Activated T-helper 1 cell treated with Interleukin-2 at 50 U/mL for 16 hours (primary cell): ENCODE measurements around the gene ERAP2.
"Not testable (repeated sequence)": the region's sequence is repeated elsewhere in the genome, so short reads cannot be mapped to it uniquely, and the experiment has no call there.

ENCODE experiments used
- DNase-seq: peaks from one replicate; pipeline ENCODE4 v3.0.0-alpha.2; 2020; ENCODE audit warnings: low read depth

Gene ERAP2

DNA sequence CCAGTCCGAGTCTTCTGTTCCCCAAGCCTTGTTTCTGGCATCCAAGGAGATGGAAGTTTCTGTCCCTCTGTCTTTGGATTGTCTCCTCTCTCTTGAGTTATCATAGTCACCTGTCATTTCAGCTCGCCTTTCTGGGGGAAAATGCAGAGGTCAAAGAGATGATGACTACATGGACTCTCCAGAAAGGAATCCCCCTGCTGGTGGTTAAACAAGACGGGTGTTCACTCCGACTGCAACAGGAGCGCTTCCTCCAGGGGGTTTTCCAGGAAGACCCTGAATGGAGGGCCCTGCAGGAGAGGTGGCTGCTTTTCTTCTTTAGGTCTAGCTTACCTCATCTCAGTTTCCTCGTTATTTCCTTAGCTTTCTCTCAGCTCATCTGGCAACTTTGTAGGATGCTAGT is 25.1 kb downstream of the ERAP2 start:
- no peak for DNase-seq

- DNase-seq, result no peak
Measured at GRCh38 chr5:96901841-96902240, 25.5 kb downstream of the ERAP2 start.

GRCh38 chr5:96902876-96903275 is 26.6 kb downstream of the ERAP2 start:
- DNase-seq, result no peak

DNA sequence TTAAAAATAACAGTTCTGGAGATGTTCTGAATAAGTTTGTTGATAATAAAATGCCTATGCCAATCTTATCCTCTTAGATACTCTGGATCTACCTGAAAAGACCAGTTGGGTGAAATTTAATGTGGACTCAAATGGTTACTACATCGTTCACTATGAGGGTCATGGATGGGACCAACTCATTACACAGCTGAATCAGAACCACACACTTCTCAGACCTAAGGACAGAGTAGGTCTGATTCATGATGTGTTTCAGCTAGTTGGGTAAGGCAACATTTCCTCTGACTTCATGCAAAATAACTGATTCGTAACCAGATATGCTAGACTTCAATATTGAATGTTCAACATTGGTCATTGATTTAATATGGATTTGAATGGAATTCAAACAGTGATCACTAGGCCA is 27.0 kb downstream of the ERAP2 start:
- no peak for DNase-seq

GRCh38 chr5:96904054-96904931 is 28.0 kb downstream of the ERAP2 start:
- no peak for DNase-seq

- no peak for DNase-seq
Measured at GRCh38 chr5:96905864-96906263, 29.6 kb downstream of the ERAP2 start.

GRCh38 chr5:96909003-96909402 is 32.7 kb downstream of the ERAP2 start:
- DNase-seq, result no peak

- no peak for DNase-seq
Measured at GRCh38 chr5:96909435-96909834, 33.1 kb downstream of the ERAP2 start.

DNA sequence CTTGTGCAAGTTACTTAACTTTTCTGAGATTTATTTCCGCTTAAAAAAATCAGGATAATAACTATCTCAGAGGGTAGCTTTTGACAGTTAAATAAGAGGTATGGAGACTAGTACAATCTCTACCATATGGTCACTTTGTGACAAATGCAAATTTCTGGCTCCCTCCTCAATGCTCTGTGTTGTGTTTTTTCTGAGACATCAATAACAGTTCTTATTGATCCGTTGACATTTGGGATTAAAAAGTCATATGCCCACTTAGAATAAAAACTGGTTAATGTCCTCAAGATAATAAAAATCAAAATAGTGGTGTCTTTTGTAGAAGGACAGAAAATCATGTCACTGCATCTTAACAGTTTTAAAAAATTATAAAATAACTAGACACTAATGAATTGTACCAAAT is 34.8 kb downstream of the ERAP2 start:
- no peak for DNase-seq

DNA sequence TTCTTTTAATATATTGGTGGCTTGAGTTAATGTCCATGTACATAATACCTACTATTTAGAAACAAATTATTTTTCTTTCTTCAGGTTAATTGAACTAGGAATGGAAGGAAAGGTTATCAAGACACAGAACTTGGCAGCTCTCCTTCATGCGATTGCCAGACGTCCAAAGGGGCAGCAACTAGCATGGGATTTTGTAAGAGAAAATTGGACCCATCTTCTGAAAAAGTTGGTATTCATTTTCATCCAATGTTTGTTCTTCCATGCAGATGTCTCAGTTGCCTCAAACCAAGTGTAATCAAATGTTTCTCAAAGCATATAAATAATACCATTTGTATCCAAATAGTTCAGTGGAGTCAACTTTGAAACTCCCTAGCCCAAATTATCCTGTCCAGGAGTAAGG is 36.9 kb downstream of the ERAP2 start:
- no peak for DNase-seq

DNA sequence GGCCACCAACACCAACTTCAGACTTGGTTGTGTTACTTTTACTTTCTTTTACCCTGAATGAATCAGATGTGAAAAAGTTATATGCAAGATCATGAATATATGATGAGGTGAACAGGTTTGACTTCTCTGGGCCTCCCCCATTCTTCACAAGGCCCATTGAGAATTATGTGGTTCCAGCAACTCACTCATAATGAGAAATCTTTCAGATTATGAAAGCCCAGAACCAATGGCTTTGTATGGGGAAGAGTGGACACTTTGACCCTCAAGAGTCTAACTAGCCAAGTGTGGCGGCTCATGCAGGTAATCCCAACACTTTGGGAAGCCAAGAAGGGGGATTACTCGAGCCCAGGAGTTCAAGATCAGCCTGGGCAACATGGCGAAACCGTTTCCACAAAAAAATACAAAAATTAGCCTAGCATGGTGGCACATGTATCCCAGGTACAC is 43.5 kb downstream of the ERAP2 start:
- DNase-seq, result no peak

DNA sequence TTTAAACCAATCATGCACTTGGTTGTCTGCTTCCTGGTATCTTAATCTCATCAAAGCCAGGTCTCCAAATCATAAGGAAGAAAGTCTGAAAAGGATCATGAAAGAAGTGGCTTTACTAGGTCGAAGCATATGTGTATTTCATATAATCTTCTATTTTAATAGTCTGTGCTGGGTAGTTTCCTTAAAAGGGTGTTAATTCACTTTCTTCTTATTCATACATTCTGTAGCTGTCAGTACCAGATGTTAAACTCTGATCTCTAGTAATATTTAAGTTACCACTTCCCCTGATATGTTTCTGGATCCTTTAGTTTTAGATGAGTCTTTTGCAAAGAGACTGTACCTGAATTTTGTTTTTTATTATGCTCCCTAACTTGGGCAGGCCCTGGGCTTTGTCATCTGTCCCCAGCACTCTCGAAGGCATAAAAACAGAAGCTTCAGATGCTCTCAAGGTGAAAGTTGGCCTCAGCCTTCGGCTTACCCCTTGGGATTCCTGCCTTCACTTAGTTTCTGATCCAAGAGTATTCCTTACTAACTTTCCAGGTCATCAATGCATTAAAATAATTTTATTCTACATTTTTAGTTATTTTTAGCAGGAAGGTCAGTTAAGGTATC is 44.5 kb downstream of the ERAP2 start:
- no peak for DNase-seq

- DNase-seq, result no peak
Measured at GRCh38 chr5:96922499-96923244, 46.4 kb downstream of the ERAP2 start.

GRCh38 chr5:96924016-96924443 is 47.7 kb downstream of the ERAP2 start:
- no peak for DNase-seq

GRCh38 chr5:96926276-96926675 is 50.0 kb downstream of the ERAP2 start:
- no peak for DNase-seq

DNA sequence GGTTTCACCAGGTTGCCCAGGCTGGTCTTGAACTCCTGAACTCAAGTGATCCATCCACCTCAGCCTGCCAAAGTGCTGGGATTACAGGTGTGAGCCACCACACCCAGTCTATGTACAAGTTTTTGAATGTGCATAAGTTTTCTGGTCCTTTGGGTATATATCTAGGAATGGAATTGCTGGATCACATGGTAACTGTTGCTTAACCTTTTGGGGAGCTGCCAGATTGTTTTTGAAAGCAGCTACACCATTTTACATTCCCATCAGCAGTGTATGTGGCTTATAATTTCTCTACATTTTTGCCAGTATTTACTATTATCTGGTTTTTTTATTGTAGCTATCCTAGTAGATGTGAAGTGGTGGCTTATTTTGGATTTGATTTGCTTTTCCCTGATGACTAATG is 50.7 kb downstream of the ERAP2 start:
- no peak for DNase-seq

GRCh38 chr5:96928931-96929708 is 52.8 kb downstream of the ERAP2 start:
- no peak for DNase-seq

- no peak for DNase-seq
Measured at GRCh38 chr5:96930058-96930457, 53.8 kb downstream of the ERAP2 start.

- no peak for DNase-seq
Measured at GRCh38 chr5:96930589-96930988, 54.3 kb downstream of the ERAP2 start.

- DNase-seq, result not testable (repeated sequence)
Measured at GRCh38 chr5:96931037-96931436, 54.7 kb downstream of the ERAP2 start.

- DNase-seq, result no peak
Measured at GRCh38 chr5:96931605-96932004, 55.3 kb downstream of the ERAP2 start.

DNA sequence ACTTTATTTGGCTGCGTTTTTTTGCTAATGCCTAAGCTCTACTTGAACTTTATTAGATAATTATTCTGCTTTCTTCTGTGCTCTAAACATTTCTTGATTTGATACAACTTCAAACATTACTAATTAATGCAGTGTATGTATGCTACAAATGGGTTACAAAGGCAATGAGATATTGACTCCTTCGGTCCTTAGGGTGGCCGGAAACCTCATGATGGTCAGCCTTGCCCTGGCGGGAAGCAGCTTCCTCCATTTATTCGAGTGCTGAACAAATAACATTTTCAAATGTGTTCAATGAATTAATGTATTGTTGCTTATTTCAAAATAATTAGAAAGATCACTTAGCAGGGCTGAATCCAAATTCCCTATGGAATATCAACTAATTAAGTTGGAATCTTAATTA is 55.7 kb downstream of the ERAP2 start:
- DNase-seq, result no peak
